GM19099 (cell line): ENCODE data around the gene RIPK3.

ENCODE experiments used
- POLR2A ChIP-seq: IDR thresholded peaks from 3 replicates; pipeline ENCODE4 v1.6.1; 2011; ENCODE audit warnings: low read depth; ENCODE audit not compliant: insufficient read length; ENCODE audit errors: extremely low read depth

The RIPK3 gene

GRCh38 chr14:24361326-24361725 is 21.5 kb upstream of the RIPK3 start:
- TF ChIP-seq POLR2A = no peak

- TF ChIP-seq POLR2A = no peak
These were observed 20.5 kb upstream of the RIPK3 start for GRCh38 chr14:24360281-24360680.

- no peak for TF ChIP-seq POLR2A
These were observed 16.4 kb upstream of the RIPK3 start for GRCh38 chr14:24356208-24356607.

GRCh38 chr14:24355009-24355408 is 15.2 kb upstream of the RIPK3 start:
- no peak for TF ChIP-seq POLR2A

GRCh38 chr14:24353559-24354481 is 14.0 kb upstream of the RIPK3 start:
- no peak for TF ChIP-seq POLR2A

- TF ChIP-seq POLR2A = no peak
These were observed 11.7 kb upstream of the RIPK3 start for GRCh38 chr14:24351517-24351916.

GRCh38 chr14:24349742-24350141 is 10.0 kb upstream of the RIPK3 start:
- TF ChIP-seq POLR2A = no peak

- no peak for TF ChIP-seq POLR2A
These were observed 8.4 kb upstream of the RIPK3 start for GRCh38 chr14:24348186-24348585.

GRCh38 chr14:24347134-24347533 is 7.3 kb upstream of the RIPK3 start:
- no peak for TF ChIP-seq POLR2A

GRCh38 chr14:24343795-24344660 is 4.2 kb upstream of the RIPK3 start:
- TF ChIP-seq POLR2A = no peak

GRCh38 chr14:24342889-24343288 is 3.1 kb upstream of the RIPK3 start:
- no peak for TF ChIP-seq POLR2A

- TF ChIP-seq POLR2A = no peak
These were observed 815 bp upstream of the RIPK3 start for GRCh38 chr14:24340606-24341005.

- no peak for TF ChIP-seq POLR2A
These were observed 948 bp downstream of the RIPK3 start for GRCh38 chr14:24338843-24339242.

GRCh38 chr14:24337824-24338175 is 2.0 kb downstream of the RIPK3 start:
- TF ChIP-seq POLR2A = no peak

GRCh38 chr14:24337144-24337823 is 2.5 kb downstream of the RIPK3 start:
- TF ChIP-seq POLR2A = no peak
